Upper lobe of left lung (tissue), 6 donors: ENCODE data around the gene TMEM41B. TPM values are rescaled to one million over a fixed set of nuclear protein-coding genes. Genes with fewer than 3 reads are reported as not detected.

ENCODE experiments used
- ATAC-seq, 2 donors: fragments of 200-7000 bp; cut with Tn5 transposase; one replicate each; pipeline ENCODE4 v1.9.1; 2022; ENCODE audit warnings: mild to moderate bottlenecking in 2 of 2, moderate library complexity in 2 of 2; ENCODE audit not compliant: low FRiP score in 2 of 2
- DNase-seq, 2 donors: peaks; one replicate each; pipeline ENCODE4 v3.0.0-alpha.2; 2019 to 2020
- H3K27ac ChIP-seq, 4 donors: fragments of 200-600 bp; sonication (generic); one replicate each; pipeline ENCODE4 v1.5.1; 2016 to 2019
- H3K27me3 ChIP-seq, 4 donors: fragments of 200-600 bp; sonication (generic); one replicate each; pipeline ENCODE4 v1.5.1; 2017 to 2019
- H3K36me3 ChIP-seq, 4 donors: fragments of 200-600 bp; sonication (generic); one replicate each; pipeline ENCODE4 v1.5.1; 2016 to 2019
- H3K4me1 ChIP-seq, 4 donors: fragments of 200-600 bp; sonication (generic); one replicate each; pipeline ENCODE4 v1.5.1; 2018 to 2019
- H3K4me3 ChIP-seq, 4 donors: fragments of 200-600 bp; sonication (generic); one replicate each; pipeline ENCODE4 v1.5.1; 2017 to 2019; ENCODE audit warnings: mild to moderate bottlenecking in 2 of 4, moderate library complexity in 1 of 4
- H3K9me3 ChIP-seq, 4 donors: fragments of 200-600 bp; sonication (generic); one replicate each; pipeline ENCODE4 v1.5.1; 2018 to 2019
- CTCF ChIP-seq, 6 experiments: fragments of 450-650 bp in 4 of 6; fragments of 200-600 bp in 2 of 6; sonication (generic) in 2 of 6; IDR thresholded peaks; one replicate each; pipeline ENCODE4 v1.5.1; 2016 to 2019; ENCODE audit warnings: antibody characterized with exemption in 6 of 6
- EP300 ChIP-seq, 4 donors: sonication (generic); formaldehyde crosslinking; IDR thresholded peaks; one replicate each; pipeline ENCODE4 v1.5.1; 2017; ENCODE audit warnings: antibody characterized with exemption in 4 of 4, control low read depth in 2 of 4
- POLR2A ChIP-seq, 4 donors: fragments of 450-650 bp; IDR thresholded peaks; one replicate each; pipeline ENCODE4 v1.5.1; 2016 to 2017; ENCODE audit warnings: antibody characterized with exemption in 4 of 4, mild to moderate bottlenecking in 2 of 4
- POLR2AphosphoS5 ChIP-seq, 2 donors: sonication (generic); formaldehyde crosslinking; IDR thresholded peaks; one replicate each; pipeline ENCODE4 v1.5.1; 2017; ENCODE audit warnings: antibody characterized with exemption in 2 of 2
- WGBS, 2 donors: methylation state at CpG; one replicate each; pipeline ENCODE4 v1.1.5; 2017 to 2018; 5-methylcytosine and 5-hydroxymethylcytosine counted together
- total RNA-seq, 6 donors: library from RNA; depleted of rRNA in 4 of 6; stranded (reverse); fragments of >200 nt in 4 of 6; gene quantifications; one replicate each; pipeline versions ENCODE4 v1.1.0 to v1.2.1, GENCODE V29; 2016 to 2021
- donor health status: DM: no; HTN: no; CAD: no; lungs with moderate emphysema.
- donor health status: DM: no; HTN: yes; CAD: no; lungs with severe emphysema.

Gene TMEM41B
- total RNA-seq, 6 donors from 2014 or later, result 61.7 to 114 (median 88.5) TPM

GRCh38 chr11:9315078-9315688, 790 bp upstream of the TMEM41B start:
- ATAC-seq, result no peak

GRCh38 chr11:9313648-9314290, 624 bp downstream of the TMEM41B start:
- TF ChIP-seq POLR2A (IDR thresholded peaks at IDR 0.05), result no peak
- no peak for TF ChIP-seq POLR2AphosphoS5 (IDR thresholded peaks at IDR 0.05)
- 1 to 2% methylated on average over 27 of the region's 27 CpGs for WGBS, 2 donors
- peak overlapping the region; percentile 86 to 94 (median 90) for H3K27ac ChIP-seq
- H3K36me3 ChIP-seq, result no peaks in the 10 kb centered on the region
- peak; percentile 31 to 35 for ATAC-seq
- H3K27me3 ChIP-seq, result no peaks in the 10 kb centered on the region
- peaks cover 15 to 30% (median 24%) of the 10 kb centered on the region in 4 donors for H3K4me1 ChIP-seq
- H3K9me3 ChIP-seq, result no peaks in the 10 kb centered on the region
- no peak for DNase-seq
- H3K4me3 ChIP-seq, result peak overlapping the region; percentile 78 to 98 (median 88)

More at GRCh38 chr11:9315078-9315688, 790 bp upstream of the TMEM41B start:
- TF ChIP-seq POLR2AphosphoS5 (IDR thresholded peaks at IDR 0.05) (no peak), CTCF (IDR thresholded peaks at IDR 0.05) (no peak), POLR2A (IDR thresholded peaks at IDR 0.05) (no peak), EP300 (IDR thresholded peaks at IDR 0.05) (no peak)
- WGBS, 2 donors, result 63 to 66% methylated on average over 16 of the region's 16 CpGs
- H3K9me3 ChIP-seq, result no peaks in the 10 kb centered on the region
- no peaks in the 10 kb centered on the region for H3K27me3 ChIP-seq
- peak overlapping the region; percentile 25 to 98 (median 88) for H3K4me3 ChIP-seq
- H3K36me3 ChIP-seq, result no peaks in the 10 kb centered on the region
- DNase-seq, result no peak
- peak overlapping the region; percentile 86 to 94 (median 90) for H3K27ac ChIP-seq
- peaks cover 15 to 36% (median 26%) of the 10 kb centered on the region in 4 donors for H3K4me1 ChIP-seq

- ATAC-seq (no peak), DNase-seq (no peak)
- Histone ChIP-seq H3K4me3 (no peak overlapping the region), H3K9me3 (no peaks in the 10 kb centered on the region), H3K36me3 (no peaks in the 10 kb centered on the region), H3K27ac (no peak overlapping the region), H3K4me1 (peaks cover 12 to 24% (median 18%) of the 10 kb centered on the region in 4 donors), H3K27me3 (no peaks in the 10 kb centered on the region)
- no peak for TF ChIP-seq EP300 (IDR thresholded peaks at IDR 0.05)
- TF ChIP-seq POLR2A (IDR thresholded peaks at IDR 0.05), result no peak
- no peak for TF ChIP-seq CTCF (IDR thresholded peaks at IDR 0.05)
- 82 to 92% methylated on average over 3 of the region's 3 CpGs for WGBS, 2 donors
Measured at GRCh38 chr11:9310485-9311090, 3.8 kb downstream of the TMEM41B start.

- Histone ChIP-seq H3K27me3 (no peaks in the 10 kb centered on the region), H3K36me3 (peaks cover 0 to 5% (median 0%) of the 10 kb centered on the region in 4 donors), H3K27ac (no peak overlapping the region), H3K4me3 (no peak overlapping the region), H3K4me1 (no peaks in the 10 kb centered on the region), H3K9me3 (no peaks in the 10 kb centered on the region)
- 82 to 83% methylated on average over 3 of the region's 3 CpGs for WGBS, 2 donors
- ATAC-seq, result no peak
- TF ChIP-seq EP300 (IDR thresholded peaks at IDR 0.05) (no peak), POLR2AphosphoS5 (IDR thresholded peaks at IDR 0.05) (no peak), POLR2A (IDR thresholded peaks at IDR 0.05) (no peak), CTCF (IDR thresholded peaks at IDR 0.05) (no peak)
- no peak for DNase-seq
Measured at GRCh38 chr11:9304178-9304577, 10.2 kb downstream of the TMEM41B start.

- Histone ChIP-seq H3K36me3 (peaks cover 0 to 16% (median 7%) of the 10 kb centered on the region in 4 donors), H3K4me3 (no peak overlapping the region), H3K27ac (no peak overlapping the region), H3K4me1 (no peaks in the 10 kb centered on the region), H3K9me3 (no peaks in the 10 kb centered on the region), H3K27me3 (no peaks in the 10 kb centered on the region)
- no peak for TF ChIP-seq POLR2AphosphoS5 (IDR thresholded peaks at IDR 0.05)
- no peak for TF ChIP-seq CTCF (IDR thresholded peaks at IDR 0.05)
- no peak for TF ChIP-seq EP300 (IDR thresholded peaks at IDR 0.05)
- no peak for TF ChIP-seq POLR2A (IDR thresholded peaks at IDR 0.05)
- ATAC-seq, result no peak
- no peak for DNase-seq
- WGBS, 2 donors, result 96% methylated on average over 3 of the region's 3 CpGs; no CpG with 5 or more reads in 1 of the 2 donors
Measured at GRCh38 chr11:9302448-9302847, 11.9 kb downstream of the TMEM41B start.
